Measurements from ENCODE around the gene WDR62.

GRCh38 chr19:36120092-36120983, 65.6 kb downstream of the WDR62 start:
- TF ChIP-seq CTCF (IDR thresholded peaks at IDR 0.05) (no peak), POLR2A (IDR thresholded peaks at IDR 0.05) (no peak)
